K562 (cell line): ENCODE measurements around the gene POLA1. TPM values are rescaled to one million over a fixed set of nuclear protein-coding genes. Genes with fewer than 3 reads are reported as not detected.

Experiments used
- ATAC-seq: fragments of 200-7000 bp; cut with Tn5 transposase; 3 replicates; pipeline ENCODE4 v1.9.1; 2020; ENCODE audit warnings: moderate library complexity
- BruUV-seq: library from RNA; stranded (reverse); fragments of 400-500 nt; replicated peaks from 2 replicates; lab custom pipeline; 2021; lab: Mats Ljungman, UMichigan
- CTCF ChIA-PET: fragments of 300-600 bp; formaldehyde crosslinking; extraction: SDS; loops from one replicate; lab custom pipeline; 2021; ENCODE audit warnings: low intra/inter-chr PET ratio; lab: Yijun Ruan, JAX
- POLR2A ChIA-PET: fragments of 300-600, 350-650 bp; sonication (Branson Sonifier 250); formaldehyde crosslinking; extraction: SDS; loops from one replicate; lab custom pipeline; 2021; ENCODE audit warnings: antibody characterized with exemption, inconsistent platforms; lab: Yijun Ruan, JAX
- DNase-seq, 4 experiments: peaks; one replicate each; pipeline versions ENCODE4 v3.0.0 to v3.0.0-alpha.2; 2011 to 2018; ENCODE audit warnings: low spot score in 3 of 4, mixed read lengths in 3 of 4; ENCODE audit errors: extremely low read depth in 1 of 4
- FAIRE-seq: peaks from 2 replicates; lab custom pipeline; 2011; peaks lifted over from hg19 to GRCh38; lab: Jason Lieb, UNC
- H2AFZ ChIP-seq: 2 replicates; pipeline ENCODE4 v1.6.0; 2011; ENCODE audit warnings: low read depth, low read length, control low read depth, inconsistent platforms
- H3K27ac ChIP-seq: fragments of 200-600 bp; 3 replicates; pipeline ENCODE4 v1.8.0; 2011; ENCODE audit warnings: low read depth, mild to moderate bottlenecking, control low read depth, inconsistent platforms, low read length, moderate library complexity, mixed read lengths; ENCODE audit errors: extremely low read depth
- H3K27me3 ChIP-seq, 2 experiments: fragments of 300-600 bp in 1 of 2; 2 replicates in 1 of 2; 3 replicates in 1 of 2; pipeline versions ENCODE4 v1.6.0 to v1.8.0; 2011; ENCODE audit warnings: inconsistent platforms in 2 of 2, low read length in 2 of 2, mild to moderate bottlenecking in 1 of 2, mixed read lengths in 1 of 2, moderate library complexity in 1 of 2; ENCODE audit not compliant: control insufficient read depth in 2 of 2, insufficient read depth in 2 of 2
- H3K36me3 ChIP-seq: fragments of 300-600 bp; 3 replicates; pipeline ENCODE4 v1.8.0; 2011; ENCODE audit warnings: mild to moderate bottlenecking, low read length, inconsistent platforms; ENCODE audit not compliant: control insufficient read depth, insufficient read depth
- H3K4me1 ChIP-seq, 2 experiments: fragments of 200-600 bp in 1 of 2; replicated peaks in 1 of 2; 2 replicates in 1 of 2; 3 replicates in 1 of 2; pipeline versions ENCODE4 v1.5.1 to v1.8.0; 2011; ENCODE audit warnings: inconsistent platforms in 2 of 2, low read length in 2 of 2, mild to moderate bottlenecking in 1 of 2, mixed read lengths in 1 of 2, moderate library complexity in 1 of 2; ENCODE audit not compliant: control insufficient read depth in 2 of 2, insufficient read depth in 2 of 2
- H3K4me2 ChIP-seq: 2 replicates; pipeline ENCODE4 v1.6.1; 2011; ENCODE audit warnings: low read length, control low read depth, inconsistent platforms, mixed read lengths; ENCODE audit not compliant: insufficient read depth
- H3K4me3 ChIP-seq: fragments of 200-600 bp; sonication (generic), shearing (Covaris generic); 2 replicates; pipeline ENCODE4 v1.5.1; 2016; ENCODE audit warnings: control low read depth, inconsistent platforms
- H3K79me2 ChIP-seq: fragments of 200-600 bp; 3 replicates; pipeline ENCODE4 v1.8.0; 2011; ENCODE audit warnings: low read length, inconsistent platforms; ENCODE audit not compliant: control insufficient read depth, insufficient read depth
- H3K9ac ChIP-seq, 2 experiments: 2 replicates each; pipeline versions ENCODE4 v1.6.0 to v1.6.1; 2011; ENCODE audit warnings: low read depth in 2 of 2, low read length in 2 of 2, control low read depth in 1 of 2, inconsistent platforms in 1 of 2, mild to moderate bottlenecking in 1 of 2, mixed read lengths in 1 of 2; ENCODE audit not compliant: insufficient read depth in 1 of 2
- H3K9me1 ChIP-seq: one replicate; pipeline ENCODE4 v1.6.0; 2011; ENCODE audit warnings: inconsistent platforms, mild to moderate bottlenecking, low read length, moderate library complexity; ENCODE audit not compliant: control insufficient read depth, insufficient read depth
- H3K9me3 ChIP-seq: replicated peaks from 2 replicates; pipeline ENCODE4 v1.5.1; 2011; ENCODE audit warnings: low read depth, low read length, inconsistent platforms; ENCODE audit not compliant: control insufficient read depth, insufficient read depth
- H4K20me1 ChIP-seq: replicated peaks from 2 replicates; pipeline ENCODE4 v1.6.1; 2011; ENCODE audit warnings: low read length, inconsistent platforms, mixed read lengths; ENCODE audit not compliant: control insufficient read depth, insufficient read depth
- CBX2 ChIP-seq: fragments of 200-600 bp; sonication (generic); IDR thresholded peaks from one replicate; pipeline ENCODE4 v1.6.1; 2012; ENCODE audit warnings: mild to moderate bottlenecking, low read length, inconsistent platforms; ENCODE audit not compliant: insufficient read depth, poor library complexity, severe bottlenecking
- NFIC ChIP-seq: fragments of 450-650 bp; IDR thresholded peaks from 2 replicates; pipeline ENCODE4 v1.6.1; 2017; ENCODE audit warnings: mild to moderate bottlenecking, inconsistent platforms
- PATZ1 ChIP-seq: fragments of 250-450 bp; sonication (Bioruptor Pico); IDR thresholded peaks from 2 replicates; pipeline ENCODE4 v1.5.0; 2020; ENCODE audit warnings: mild to moderate bottlenecking, borderline replicate concordance
- PHB2 ChIP-seq: fragments of 450-650 bp; IDR thresholded peaks from 2 replicates; pipeline ENCODE4 v1.6.1; 2017; ENCODE audit warnings: low read depth
- SP2 ChIP-seq: IDR thresholded peaks from 2 replicates; pipeline ENCODE4 v1.6.1; 2011; ENCODE audit warnings: mild to moderate bottlenecking, low read depth, low read length, moderate library complexity; ENCODE audit not compliant: poor library complexity, severe bottlenecking; ENCODE audit errors: extremely low read depth
- ZC3H4 ChIP-seq: sonication (generic); formaldehyde crosslinking; IDR thresholded peaks from 2 replicates; pipeline ENCODE4 v1.9.0; 2021; ENCODE audit warnings: missing genetic modification reagents, borderline replicate concordance
- ZNF395 ChIP-seq: fragments of 200-800 bp; sonication (Bioruptor generic); IDR thresholded peaks from 2 replicates; pipeline ENCODE4 v1.6.1; 2017; ENCODE audit warnings: missing genetic modification characterization, missing compliant biosample characterization
- ZNF398 ChIP-seq: fragments of 250-450 bp; sonication (Bioruptor Pico); IDR thresholded peaks from 2 replicates; pipeline ENCODE4 v1.8.0; 2021; ENCODE audit warnings: moderate library complexity, mild to moderate bottlenecking, inconsistent platforms
- WGBS: fragments of 100-300 bp; shearing (Covaris generic); methylation state at CpG from one replicate; pipeline ENCODE4 v1.1.6; 2016; ENCODE audit warnings: low coverage, mixed read lengths; ENCODE audit not compliant: insufficient coverage; ENCODE audit errors: missing lambda C conversion rate; 5-methylcytosine and 5-hydroxymethylcytosine counted together
- in situ Hi-C: fragments of 300-500 bp; cut with MboI; formaldehyde crosslinking; loops from 4 replicates; pipeline ENCODE4 v1.15.0; 2018; ENCODE audit warnings: inconsistent platforms, mixed read lengths
- intact Hi-C: fragments of 100-400 bp; cut with micrococcal nuclease; formaldehyde crosslinking; loops from 2 replicates; pipeline ENCODE4 v1.14.2; 2022
- polyA plus RNA-seq, 8 experiments: library from polyadenylated mRNA; depleted of rRNA in 4 of 8; stranded (reverse) in 5 of 8; unstranded in 3 of 8; fragments of >200 nt; fragmentation: Nextera tagmentation in 2 of 8; fragmentation: Illumina TruSeq in 1 of 8; extraction: Ambion mirVana in 2 of 8; extraction: Trizol in 1 of 8; gene quantifications; 2 replicates each; pipeline versions ENCODE4 v1.2.1 to v1.2.3, GENCODE V29; 2011 to 2014; ENCODE audit warnings: inconsistent platforms in 1 of 8, missing spikeins in 1 of 8
- total RNA-seq, 7 experiments: library from RNA; depleted of rRNA in 6 of 7; stranded (reverse); fragments of >200 nt in 6 of 7; fragmentation: Illumina TruSeq in 2 of 7; extraction: Trizol in 2 of 7; gene quantifications; 2 replicates each; pipeline versions ENCODE4 v1.2.1 to v1.2.3, GENCODE V29; 2011 to 2021; ENCODE audit warnings: low replicate concordance in 1 of 7
- TF ChIP-seq, protein P1 (sequence below): fragments of 450-650 bp; IDR thresholded peaks from one replicate; pipeline ENCODE4 v1.6.1; 2018; ENCODE audit warnings: mild to moderate bottlenecking, moderate library complexity; ENCODE audit not compliant: partially characterized antibody
- TF ChIP-seq, protein P2 (sequence below): fragments of 250-450 bp; sonication (Bioruptor Pico); IDR thresholded peaks from 2 replicates; pipeline ENCODE4 v1.4.0; 2020
- TF ChIP-seq, protein P3 (sequence below): IDR thresholded peaks from 3 replicates; pipeline ENCODE4 v1.6.1; 2011; ENCODE audit warnings: borderline replicate concordance, mild to moderate bottlenecking; ENCODE audit not compliant: insufficient read length, insufficient read depth
- TF ChIP-seq, protein P4 (sequence below): sonication (generic); formaldehyde crosslinking; IDR thresholded peaks from 2 replicates; pipeline ENCODE4 v1.9.0; 2022; ENCODE audit warnings: mild to moderate bottlenecking, missing genetic modification reagents

The POLA1 gene
- total and polyA plus RNA-seq, 9 of the 15 experiments (the other 6 are each of a cell fraction or from before 2014, with no cell fraction given), result 8.6 to 48.4 (median 27.4) TPM

DNA sequence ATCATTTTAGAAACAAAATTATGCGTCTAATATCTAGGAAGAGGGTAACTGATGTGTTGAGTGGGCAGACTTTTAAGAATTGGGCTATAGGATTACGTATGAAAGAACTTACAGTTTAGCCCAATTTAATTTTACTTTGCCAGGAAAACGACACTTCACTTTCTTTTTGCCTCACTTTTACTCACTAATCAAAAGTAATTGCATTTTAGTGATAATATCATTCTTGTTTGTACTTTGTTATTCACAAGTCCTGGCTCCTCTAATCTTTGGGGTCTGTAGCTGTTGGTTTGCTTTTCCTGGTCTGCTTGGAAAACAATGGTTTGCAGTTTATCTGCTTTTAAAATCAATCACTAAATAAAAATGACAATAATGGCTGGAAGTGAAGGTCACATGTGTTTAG is 325.0 kb downstream of the POLA1 start:
- Histone ChIP-seq H3K9me3 (no peaks in the 10 kb centered on the region), H3K27ac (no peak overlapping the region), H3K4me2 (no peak overlapping the region), H3K4me3 (no peak overlapping the region), H3K9me1 (no peaks in the 10 kb centered on the region), H4K20me1 (no peaks in the 10 kb centered on the region), H3K4me1 (peaks cover 0 to 33% of the 10 kb centered on the region in 2 experiments; a peak in 3 of 5 replicates), H3K27me3 (peaks cover 21 to 62% of the 10 kb centered on the region in 2 experiments), H2AFZ (no peak overlapping the region), H3K79me2 (no peaks in the 10 kb centered on the region), H3K9ac (no peak overlapping the region), H3K36me3 (no peaks in the 10 kb centered on the region)
- ATAC-seq (no peak), DNase-seq (no peak), FAIRE-seq (no peak)
- ChIA-PET POLR2A (no interaction called here), CTCF (no interaction called here)
- in situ Hi-C loops (no loop called here), intact Hi-C loops (loop anchor here (5.0 kb wide), 1 partner anchor 621 kb away; no protein-coding TSS in a partner anchor)
- WGBS, result 4% methylated on average over 3 of the region's 3 CpGs
- BruUV-seq, result no TSS peak
- TF ChIP-seq, protein P1, sequence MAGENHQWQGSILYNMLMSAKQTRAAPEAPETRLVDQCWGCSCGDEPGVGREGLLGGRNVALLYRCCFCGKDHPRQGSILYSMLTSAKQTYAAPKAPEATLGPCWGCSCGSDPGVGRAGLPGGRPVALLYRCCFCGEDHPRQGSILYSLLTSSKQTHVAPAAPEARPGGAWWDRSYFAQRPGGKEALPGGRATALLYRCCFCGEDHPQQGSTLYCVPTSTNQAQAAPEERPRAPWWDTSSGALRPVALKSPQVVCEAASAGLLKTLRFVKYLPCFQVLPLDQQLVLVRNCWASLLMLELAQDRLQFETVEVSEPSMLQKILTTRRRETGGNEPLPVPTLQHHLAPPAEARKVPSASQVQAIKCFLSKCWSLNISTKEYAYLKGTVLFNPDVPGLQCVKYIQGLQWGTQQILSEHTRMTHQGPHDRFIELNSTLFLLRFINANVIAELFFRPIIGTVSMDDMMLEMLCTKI, result no peak
- TF ChIP-seq, protein P2, sequence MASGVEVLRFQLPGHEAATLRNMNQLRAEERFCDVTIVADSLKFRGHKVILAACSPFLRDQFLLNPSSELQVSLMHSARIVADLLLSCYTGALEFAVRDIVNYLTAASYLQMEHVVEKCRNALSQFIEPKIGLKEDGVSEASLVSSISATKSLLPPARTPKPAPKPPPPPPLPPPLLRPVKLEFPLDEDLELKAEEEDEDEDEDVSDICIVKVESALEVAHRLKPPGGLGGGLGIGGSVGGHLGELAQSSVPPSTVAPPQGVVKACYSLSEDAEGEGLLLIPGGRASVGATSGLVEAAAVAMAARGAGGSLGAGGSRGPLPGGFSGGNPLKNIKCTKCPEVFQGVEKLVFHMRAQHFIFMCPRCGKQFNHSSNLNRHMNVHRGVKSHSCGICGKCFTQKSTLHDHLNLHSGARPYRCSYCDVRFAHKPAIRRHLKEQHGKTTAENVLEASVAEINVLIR (CRISPR knock-in tag), result no peak
- TF ChIP-seq CBX2 (no peak), ZC3H4 (CRISPR knock-in tag) (no peak), PATZ1 (no peak), NFIC (no peak), ZNF398 (no peak), ZNF395 (no peak), PHB2 (no peak), SP2 (no peak)
- TF ChIP-seq, protein P3, sequence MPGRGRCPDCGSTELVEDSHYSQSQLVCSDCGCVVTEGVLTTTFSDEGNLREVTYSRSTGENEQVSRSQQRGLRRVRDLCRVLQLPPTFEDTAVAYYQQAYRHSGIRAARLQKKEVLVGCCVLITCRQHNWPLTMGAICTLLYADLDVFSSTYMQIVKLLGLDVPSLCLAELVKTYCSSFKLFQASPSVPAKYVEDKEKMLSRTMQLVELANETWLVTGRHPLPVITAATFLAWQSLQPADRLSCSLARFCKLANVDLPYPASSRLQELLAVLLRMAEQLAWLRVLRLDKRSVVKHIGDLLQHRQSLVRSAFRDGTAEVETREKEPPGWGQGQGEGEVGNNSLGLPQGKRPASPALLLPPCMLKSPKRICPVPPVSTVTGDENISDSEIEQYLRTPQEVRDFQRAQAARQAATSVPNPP, result no peak
- TF ChIP-seq, protein P4, sequence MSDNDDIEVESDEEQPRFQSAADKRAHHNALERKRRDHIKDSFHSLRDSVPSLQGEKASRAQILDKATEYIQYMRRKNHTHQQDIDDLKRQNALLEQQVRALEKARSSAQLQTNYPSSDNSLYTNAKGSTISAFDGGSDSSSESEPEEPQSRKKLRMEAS (CRISPR knock-in tag), result no peak
